Measurements from ENCODE around the gene TMEM120B. TPM values are rescaled to one million over a fixed set of nuclear protein-coding genes. Genes with fewer than 3 reads are reported as not detected.
A peak's percentile ranks its signal among the peaks of the same experiment; 100 is the strongest.

Gene TMEM120B
- total and polyA plus RNA-seq, 2 of the 13 experiments (the other 11 are each of a cell fraction or from before 2014, with no cell fraction given) = 7.1 to 12.9 TPM

DNA sequence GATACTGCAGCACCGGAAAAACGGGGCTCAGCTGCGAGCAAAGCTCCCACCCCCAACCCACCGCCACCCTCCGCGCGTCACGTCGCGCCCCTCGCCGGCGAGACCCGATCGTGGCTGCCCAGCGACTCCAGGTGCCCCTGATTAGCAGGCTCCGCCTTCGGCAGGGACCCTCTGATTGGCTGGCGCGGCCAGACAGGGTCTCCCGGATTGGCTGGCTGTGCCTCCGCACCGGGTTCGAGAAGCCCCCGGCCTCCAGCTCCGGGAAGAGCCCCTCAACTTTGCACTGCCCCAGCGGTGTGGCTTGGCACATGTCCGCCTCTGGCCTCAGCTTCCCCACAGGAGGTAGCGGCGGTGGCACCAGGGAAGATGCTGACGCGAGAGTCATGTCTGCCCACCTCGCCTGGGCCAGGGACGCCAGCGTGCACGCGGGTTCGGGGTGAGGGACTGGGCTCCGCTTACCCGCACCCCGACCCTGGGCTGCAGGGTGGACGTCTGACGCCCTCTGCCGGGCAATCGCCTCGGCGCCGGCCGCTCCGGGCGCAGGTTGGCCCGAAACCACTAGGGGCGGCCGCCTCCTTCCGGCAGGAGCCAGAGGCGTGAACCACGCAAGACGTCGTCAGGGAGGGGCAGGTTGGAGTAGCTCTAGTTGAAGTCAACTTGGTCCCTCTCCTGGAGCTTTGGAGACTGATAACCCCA lies 81.4 kb downstream of the TMEM120B start (continued):
- TF ChIP-seq, protein P1, sequence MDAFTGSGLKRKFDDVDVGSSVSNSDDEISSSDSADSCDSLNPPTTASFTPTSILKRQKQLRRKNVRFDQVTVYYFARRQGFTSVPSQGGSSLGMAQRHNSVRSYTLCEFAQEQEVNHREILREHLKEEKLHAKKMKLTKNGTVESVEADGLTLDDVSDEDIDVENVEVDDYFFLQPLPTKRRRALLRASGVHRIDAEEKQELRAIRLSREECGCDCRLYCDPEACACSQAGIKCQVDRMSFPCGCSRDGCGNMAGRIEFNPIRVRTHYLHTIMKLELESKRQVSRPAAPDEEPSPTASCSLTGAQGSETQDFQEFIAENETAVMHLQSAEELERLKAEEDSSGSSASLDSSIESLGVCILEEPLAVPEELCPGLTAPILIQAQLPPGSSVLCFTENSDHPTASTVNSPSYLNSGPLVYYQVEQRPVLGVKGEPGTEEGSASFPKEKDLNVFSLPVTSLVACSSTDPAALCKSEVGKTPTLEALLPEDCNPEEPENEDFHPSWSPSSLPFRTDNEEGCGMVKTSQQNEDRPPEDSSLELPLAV (CRISPR knock-in tag; conservative IDR thresholded peaks at IDR 0.05; ENCODE audit: low read depth) = no peak
- TF ChIP-seq GTF2F1 (IDR thresholded peaks at IDR 0.05; ENCODE audit: low read length) = no peak
- no peak for TF ChIP-seq NFIB (CRISPR knock-in tag; IDR thresholded peaks at IDR 0.05; ENCODE audit: borderline replicate concordance)
- TF ChIP-seq, protein P2, sequence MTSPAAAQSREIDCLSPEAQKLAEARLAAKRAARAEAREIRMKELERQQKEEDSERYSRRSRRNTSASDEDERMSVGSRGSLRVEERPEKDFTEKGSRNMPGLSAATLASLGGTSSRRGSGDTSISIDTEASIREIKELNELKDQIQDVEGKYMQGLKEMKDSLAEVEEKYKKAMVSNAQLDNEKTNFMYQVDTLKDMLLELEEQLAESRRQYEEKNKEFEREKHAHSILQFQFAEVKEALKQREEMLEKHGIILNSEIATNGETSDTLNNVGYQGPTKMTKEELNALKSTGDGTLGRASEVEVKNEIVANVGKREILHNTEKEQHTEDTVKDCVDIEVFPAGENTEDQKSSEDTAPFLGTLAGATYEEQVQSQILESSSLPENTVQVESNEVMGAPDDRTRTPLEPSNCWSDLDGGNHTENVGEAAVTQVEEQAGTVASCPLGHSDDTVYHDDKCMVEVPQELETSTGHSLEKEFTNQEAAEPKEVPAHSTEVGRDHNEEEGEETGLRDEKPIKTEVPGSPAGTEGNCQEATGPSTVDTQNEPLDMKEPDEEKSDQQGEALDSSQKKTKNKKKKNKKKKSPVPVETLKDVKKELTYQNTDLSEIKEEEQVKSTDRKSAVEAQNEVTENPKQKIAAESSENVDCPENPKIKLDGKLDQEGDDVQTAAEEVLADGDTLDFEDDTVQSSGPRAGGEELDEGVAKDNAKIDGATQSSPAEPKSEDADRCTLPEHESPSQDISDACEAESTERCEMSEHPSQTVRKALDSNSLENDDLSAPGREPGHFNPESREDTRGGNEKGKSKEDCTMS (CRISPR knock-in tag; conservative IDR thresholded peaks at IDR 0.05) = no peak
- peak; percentile 56 for TF ChIP-seq PHF8 (CRISPR knock-in tag; IDR thresholded peaks at IDR 0.05)
- TF ChIP-seq SMAD1 (CRISPR knock-in tag; IDR thresholded peaks at IDR 0.05; ENCODE audit: borderline replicate concordance, low read depth) = peak; percentile 87; the same call in 1 of the 2 replicates
- TF ChIP-seq, protein P3, sequence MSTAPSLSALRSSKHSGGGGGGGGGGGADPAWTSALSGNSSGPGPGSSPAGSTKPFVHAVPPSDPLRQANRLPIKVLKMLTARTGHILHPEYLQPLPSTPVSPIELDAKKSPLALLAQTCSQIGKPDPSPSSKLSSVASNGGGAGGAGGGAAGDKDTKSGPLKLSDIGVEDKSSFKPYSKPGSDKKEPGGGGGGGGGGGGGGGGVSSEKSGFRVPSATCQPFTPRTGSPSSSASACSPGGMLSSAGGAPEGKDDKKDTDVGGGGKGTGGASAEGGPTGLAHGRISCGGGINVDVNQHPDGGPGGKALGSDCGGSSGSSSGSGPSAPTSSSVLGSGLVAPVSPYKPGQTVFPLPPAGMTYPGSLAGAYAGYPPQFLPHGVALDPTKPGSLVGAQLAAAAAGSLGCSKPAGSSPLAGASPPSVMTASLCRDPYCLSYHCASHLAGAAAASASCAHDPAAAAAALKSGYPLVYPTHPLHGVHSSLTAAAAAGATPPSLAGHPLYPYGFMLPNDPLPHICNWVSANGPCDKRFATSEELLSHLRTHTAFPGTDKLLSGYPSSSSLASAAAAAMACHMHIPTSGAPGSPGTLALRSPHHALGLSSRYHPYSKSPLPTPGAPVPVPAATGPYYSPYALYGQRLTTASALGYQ (CRISPR knock-in tag; IDR thresholded peaks at IDR 0.05) = peak; percentile 73; the same call in 1 of the 2 replicates
- peak; percentile 84 for TF ChIP-seq ZNF350 (CRISPR knock-in tag; IDR thresholded peaks at IDR 0.05; ENCODE audit: borderline replicate concordance, low read depth)
- peak; percentile 98 for TF ChIP-seq ZFP90 (CRISPR knock-in tag; IDR thresholded peaks at IDR 0.05; ENCODE audit: borderline replicate concordance)
- TF ChIP-seq, protein P4, sequence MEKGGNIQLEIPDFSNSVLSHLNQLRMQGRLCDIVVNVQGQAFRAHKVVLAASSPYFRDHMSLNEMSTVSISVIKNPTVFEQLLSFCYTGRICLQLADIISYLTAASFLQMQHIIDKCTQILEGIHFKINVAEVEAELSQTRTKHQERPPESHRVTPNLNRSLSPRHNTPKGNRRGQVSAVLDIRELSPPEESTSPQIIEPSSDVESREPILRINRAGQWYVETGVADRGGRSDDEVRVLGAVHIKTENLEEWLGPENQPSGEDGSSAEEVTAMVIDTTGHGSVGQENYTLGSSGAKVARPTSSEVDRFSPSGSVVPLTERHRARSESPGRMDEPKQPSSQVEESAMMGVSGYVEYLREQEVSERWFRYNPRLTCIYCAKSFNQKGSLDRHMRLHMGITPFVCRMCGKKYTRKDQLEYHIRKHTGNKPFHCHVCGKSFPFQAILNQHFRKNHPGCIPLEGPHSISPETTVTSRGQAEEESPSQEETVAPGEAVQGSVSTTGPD (CRISPR knock-in tag; IDR thresholded peaks at IDR 0.05) = no peak
- TF ChIP-seq FOXM1 (CRISPR knock-in tag; IDR thresholded peaks at IDR 0.05) = no peak
- no peak for TF ChIP-seq ZFAT (CRISPR knock-in tag; conservative IDR thresholded peaks at IDR 0.05)
- TF ChIP-seq ZKSCAN5 (CRISPR knock-in tag; IDR thresholded peaks at IDR 0.05) = no peak
- peak; percentile 97 for TF ChIP-seq XRCC5 (optimal IDR thresholded peaks at IDR 0.05; ENCODE audit: low read length)
- TF ChIP-seq, protein P5, sequence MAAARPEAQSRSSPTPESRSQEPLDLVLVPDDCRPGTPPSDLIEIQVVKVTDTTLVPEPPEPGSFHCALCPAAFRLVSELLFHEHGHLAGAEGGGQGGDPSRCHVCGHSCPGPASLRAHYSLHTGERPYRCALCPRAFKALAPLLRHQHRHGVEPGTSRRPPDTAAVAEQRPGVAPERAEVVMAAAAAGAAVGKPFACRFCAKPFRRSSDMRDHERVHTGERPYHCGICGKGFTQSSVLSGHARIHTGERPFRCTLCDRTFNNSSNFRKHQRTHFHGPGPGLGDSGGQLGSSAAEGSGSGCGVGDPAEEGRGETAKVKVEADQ (CRISPR knock-in tag; IDR thresholded peaks at IDR 0.05; ENCODE audit: borderline replicate concordance) = peak; percentile 81
- no peak for TF ChIP-seq ZNF24 (IDR thresholded peaks at IDR 0.05)
- TF ChIP-seq SKI (IDR thresholded peaks at IDR 0.05; ENCODE audit: partially characterized antibody) = peak; percentile 75
- TF ChIP-seq TMF1 (CRISPR knock-in tag; IDR thresholded peaks at IDR 0.05; ENCODE audit: low read depth) = 0 out of 2 replicates have a peak, but pooled peaks have one; percentile 25
- TF ChIP-seq, protein P6, sequence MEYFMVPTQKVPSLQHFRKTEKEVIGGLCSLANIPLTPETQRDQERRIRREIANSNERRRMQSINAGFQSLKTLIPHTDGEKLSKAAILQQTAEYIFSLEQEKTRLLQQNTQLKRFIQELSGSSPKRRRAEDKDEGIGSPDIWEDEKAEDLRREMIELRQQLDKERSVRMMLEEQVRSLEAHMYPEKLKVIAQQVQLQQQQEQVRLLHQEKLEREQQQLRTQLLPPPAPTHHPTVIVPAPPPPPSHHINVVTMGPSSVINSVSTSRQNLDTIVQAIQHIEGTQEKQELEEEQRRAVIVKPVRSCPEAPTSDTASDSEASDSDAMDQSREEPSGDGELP (IDR thresholded peaks at IDR 0.05; ENCODE audit: borderline replicate concordance, low read depth) = peak; percentile 50; the same call in 1 of the 2 replicates
- TF ChIP-seq KDM2A (CRISPR knock-in tag; IDR thresholded peaks at IDR 0.05; ENCODE audit: borderline replicate concordance, low read depth) = peak; percentile 98
